HL-60 (cell line): ENCODE data around the gene QSOX2.

ENCODE experiments used
- GABPA ChIP-seq: IDR thresholded peaks from 2 replicates; pipeline ENCODE4 v1.6.1; 2012; ENCODE audit warnings: low read depth
- TF ChIP-seq, protein P1 (sequence below): IDR thresholded peaks from one replicate; pipeline ENCODE4 v1.5.1; 2011; ENCODE audit warnings: low read length, control low read depth, inconsistent platforms; ENCODE audit not compliant: insufficient read depth

DNA sequence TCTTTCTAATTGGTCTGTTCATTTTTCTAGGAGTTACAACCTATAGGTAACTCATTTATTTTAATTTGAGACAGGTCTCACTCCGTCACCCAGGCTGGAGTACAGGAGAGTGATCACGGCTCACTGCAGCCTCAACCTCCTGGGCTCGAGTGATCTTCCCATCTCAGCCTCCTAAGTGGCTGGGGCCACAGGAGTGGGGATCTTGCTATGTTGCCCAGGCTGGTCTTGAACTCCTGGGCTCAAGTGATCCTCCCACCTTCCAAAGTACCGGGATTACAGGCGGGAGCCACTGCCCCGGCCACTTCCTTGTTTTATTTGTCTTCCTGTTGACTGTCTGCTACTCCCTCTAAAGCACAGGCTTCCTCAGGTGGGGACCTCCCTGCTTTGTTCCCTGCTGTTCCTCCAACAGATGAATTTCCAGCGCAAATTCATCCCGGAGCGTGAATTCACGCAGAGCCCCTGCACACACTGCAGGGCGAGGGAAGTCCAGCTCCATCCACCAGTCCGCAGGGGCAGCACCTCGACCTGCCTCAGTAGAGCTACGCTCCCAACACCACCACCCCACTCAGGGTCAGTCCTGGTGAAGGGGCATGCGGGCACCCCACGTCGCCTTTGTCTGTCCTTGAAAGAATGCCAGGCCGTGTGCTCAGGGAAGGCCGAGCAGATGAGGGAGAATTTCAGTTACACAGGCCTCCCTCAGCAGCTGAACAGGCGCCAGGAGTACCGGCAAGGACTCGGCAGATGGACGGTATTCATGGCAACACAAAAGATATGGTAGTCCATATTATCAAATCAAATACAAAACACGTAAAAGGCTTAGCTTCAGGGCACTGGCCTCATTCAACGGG lies 6.3 kb downstream of the QSOX2 start:
- TF ChIP-seq, protein P1, sequence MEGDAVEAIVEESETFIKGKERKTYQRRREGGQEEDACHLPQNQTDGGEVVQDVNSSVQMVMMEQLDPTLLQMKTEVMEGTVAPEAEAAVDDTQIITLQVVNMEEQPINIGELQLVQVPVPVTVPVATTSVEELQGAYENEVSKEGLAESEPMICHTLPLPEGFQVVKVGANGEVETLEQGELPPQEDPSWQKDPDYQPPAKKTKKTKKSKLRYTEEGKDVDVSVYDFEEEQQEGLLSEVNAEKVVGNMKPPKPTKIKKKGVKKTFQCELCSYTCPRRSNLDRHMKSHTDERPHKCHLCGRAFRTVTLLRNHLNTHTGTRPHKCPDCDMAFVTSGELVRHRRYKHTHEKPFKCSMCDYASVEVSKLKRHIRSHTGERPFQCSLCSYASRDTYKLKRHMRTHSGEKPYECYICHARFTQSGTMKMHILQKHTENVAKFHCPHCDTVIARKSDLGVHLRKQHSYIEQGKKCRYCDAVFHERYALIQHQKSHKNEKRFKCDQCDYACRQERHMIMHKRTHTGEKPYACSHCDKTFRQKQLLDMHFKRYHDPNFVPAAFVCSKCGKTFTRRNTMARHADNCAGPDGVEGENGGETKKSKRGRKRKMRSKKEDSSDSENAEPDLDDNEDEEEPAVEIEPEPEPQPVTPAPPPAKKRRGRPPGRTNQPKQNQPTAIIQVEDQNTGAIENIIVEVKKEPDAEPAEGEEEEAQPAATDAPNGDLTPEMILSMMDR, result no peak
- no peak for TF ChIP-seq GABPA
